Endothelial cell of umbilical vein (primary cell): ENCODE results near the gene CACNA1S. TPM values are rescaled to one million over a fixed set of nuclear protein-coding genes. Genes with fewer than 3 reads are reported as not detected.

ENCODE experiments used
- BruUV-seq: library from RNA; stranded (reverse); fragments of 400-500 nt; replicated peaks from 2 replicates; lab custom pipeline; 2021; lab: Mats Ljungman, UMichigan
- CTCF ChIA-PET: fragments of 300-600, 350-600 bp; sonication (Branson Sonifier 250); formaldehyde crosslinking; loops from one replicate; lab custom pipeline; 2021; ENCODE audit warnings: antibody characterized with exemption, inconsistent platforms; lab: Charles Lee
- POLR2A ChIA-PET: fragments of 300-600, 350-600 bp; sonication (Branson Sonifier 250); formaldehyde crosslinking; loops from one replicate; lab custom pipeline; 2021; ENCODE audit warnings: antibody characterized with exemption, inconsistent platforms; lab: Charles Lee
- DNase-seq: peaks from one replicate; pipeline ENCODE4 v3.0.0-alpha.2; 2011; ENCODE audit warnings: low read depth, low spot score
- FAIRE-seq: peaks from 2 replicates; lab custom pipeline; 2011; peaks lifted over from hg19 to GRCh38; lab: Jason Lieb, UNC
- H2AFZ ChIP-seq: 2 replicates; pipeline ENCODE4 v1.6.0; 2012; ENCODE audit warnings: low read depth, low read length, control low read depth, inconsistent platforms
- H3K27ac ChIP-seq: 2 replicates; pipeline ENCODE4 v1.5.1; 2011; ENCODE audit warnings: low read depth, mild to moderate bottlenecking, control low read depth, low read length, moderate library complexity; ENCODE audit not compliant: insufficient read depth
- H3K27me3 ChIP-seq, 2 experiments: 2 replicates each; pipeline versions ENCODE4 v1.6.0 to v1.6.1; 2011; ENCODE audit warnings: low read length in 2 of 2, mixed read lengths in 1 of 2; ENCODE audit not compliant: control insufficient read depth in 2 of 2, insufficient read depth in 2 of 2
- H3K36me3 ChIP-seq, 2 experiments: 2 replicates in 1 of 2; 3 replicates in 1 of 2; pipeline ENCODE4 v1.5.1; 2011; ENCODE audit warnings: low read length in 2 of 2, mild to moderate bottlenecking in 1 of 2, moderate library complexity in 1 of 2; ENCODE audit not compliant: control insufficient read depth in 2 of 2, insufficient read depth in 2 of 2; ENCODE audit errors: extremely low read depth in 1 of 2
- H3K4me1 ChIP-seq: 3 replicates; pipeline ENCODE4 v1.5.1; 2011; ENCODE audit warnings: mild to moderate bottlenecking, low read length; ENCODE audit not compliant: control insufficient read depth, insufficient read depth; ENCODE audit errors: extremely low read depth
- H3K4me2 ChIP-seq: 2 replicates; pipeline ENCODE4 v1.6.1; 2011; ENCODE audit warnings: low read length, control low read depth, mixed read lengths; ENCODE audit not compliant: insufficient read depth
- H3K4me3 ChIP-seq, 3 experiments: fragments of 200-600 bp in 1 of 3; sonication (generic), shearing (Covaris generic) in 1 of 3; replicated peaks in 1 of 3; 2 replicates each; pipeline ENCODE4 v1.5.1; 2011 to 2016; ENCODE audit warnings: control low read depth in 3 of 3, low read length in 3 of 3, mild to moderate bottlenecking in 2 of 3, inconsistent platforms in 1 of 3, low read depth in 1 of 3, moderate library complexity in 1 of 3; ENCODE audit not compliant: insufficient read depth in 1 of 3
- H3K79me2 ChIP-seq: 2 replicates; pipeline ENCODE4 v1.6.0; 2012; ENCODE audit warnings: low read length, inconsistent platforms; ENCODE audit not compliant: control insufficient read depth, insufficient read depth
- H3K9ac ChIP-seq: replicated peaks from 2 replicates; pipeline ENCODE3; 2011; ENCODE audit warnings: low read length, control low read depth; ENCODE audit not compliant: insufficient read depth; ENCODE audit errors: extremely low read depth
- H3K9me1 ChIP-seq: replicated peaks from 3 replicates; pipeline ENCODE4 v1.6.0; 2011; ENCODE audit warnings: mild to moderate bottlenecking, low read length; ENCODE audit not compliant: control insufficient read depth, insufficient read depth; ENCODE audit errors: extremely low read depth
- H3K9me3 ChIP-seq: replicated peaks from 2 replicates; pipeline ENCODE4 v1.5.1; 2012; ENCODE audit warnings: low read length, inconsistent platforms; ENCODE audit not compliant: control insufficient read depth, insufficient read depth
- H4K20me1 ChIP-seq: replicated peaks from 2 replicates; pipeline ENCODE3; 2011; ENCODE audit warnings: mild to moderate bottlenecking, low read length; ENCODE audit not compliant: control insufficient read depth, insufficient read depth; ENCODE audit errors: extremely low read depth
- CTCF ChIP-seq, 2 donors: IDR thresholded peaks; 1 replicate in 1 of 2; 2 replicates in 1 of 2; pipeline ENCODE4 v1.5.1; 2011; ENCODE audit warnings: low read length in 2 of 2, mild to moderate bottlenecking in 2 of 2, moderate library complexity in 2 of 2, control low read depth in 1 of 2, inconsistent platforms in 1 of 2, low read depth in 1 of 2; ENCODE audit not compliant: insufficient read depth in 1 of 2; ENCODE audit errors: extremely low read depth in 1 of 2
- EZH2 ChIP-seq: IDR thresholded peaks from 2 replicates; pipeline ENCODE4 v1.6.1; 2012; ENCODE audit warnings: borderline replicate concordance, low read depth, mild to moderate bottlenecking, moderate library complexity, low read length, inconsistent platforms; ENCODE audit not compliant: severe bottlenecking
- FOS ChIP-seq: IDR thresholded peaks from 2 replicates; pipeline ENCODE4 v1.6.1; 2011; ENCODE audit warnings: mild to moderate bottlenecking, low read length, moderate library complexity, borderline replicate concordance; ENCODE audit not compliant: insufficient read depth
- GATA2 ChIP-seq: IDR thresholded peaks from 2 replicates; pipeline ENCODE4 v1.7.0; 2011; ENCODE audit warnings: low read depth, mild to moderate bottlenecking, moderate library complexity, mixed read lengths, low read length; ENCODE audit not compliant: insufficient read length, insufficient read depth
- JUN ChIP-seq: IDR thresholded peaks from 2 replicates; pipeline ENCODE4 v1.6.1; 2011; ENCODE audit warnings: borderline replicate concordance, low read depth; ENCODE audit not compliant: insufficient read length, insufficient read depth
- MAX ChIP-seq: IDR thresholded peaks from 2 replicates; pipeline ENCODE4 v1.6.1; 2011; ENCODE audit not compliant: insufficient read depth, insufficient read length
- MYC ChIP-seq: IDR thresholded peaks from one replicate; pipeline ENCODE4 v1.6.1; 2011; ENCODE audit warnings: mild to moderate bottlenecking, low read depth, low read length
- POLR2A ChIP-seq: IDR thresholded peaks from 2 replicates; pipeline ENCODE4 v1.6.1; 2012; ENCODE audit warnings: low read depth, mild to moderate bottlenecking, control low read depth, low read length
- POLR2AphosphoS5 ChIP-seq: IDR thresholded peaks from 2 replicates; pipeline ENCODE4 v1.6.1; 2012; ENCODE audit warnings: low read depth, mild to moderate bottlenecking, control low read depth, low read length, moderate library complexity; ENCODE audit not compliant: insufficient read depth
- dilution Hi-C: fragments of 300-500 bp; cut with MboI; formaldehyde crosslinking; loops from one replicate; pipeline ENCODE4 v1.15.0; 2019; ENCODE audit warnings: low sequenced_read_pairs; ENCODE audit not compliant: extremely low pct_ligation_motif_present
- intact Hi-C: fragments of 100-400 bp; cut with micrococcal nuclease; formaldehyde crosslinking; loops from one replicate; pipeline ENCODE4 v1.10.0; 2022
- polyA plus RNA-seq, 4 experiments: library from polyadenylated mRNA; depleted of rRNA in 3 of 4; stranded (reverse) in 3 of 4; unstranded in 1 of 4; fragments of >200 nt; gene quantifications; 2 replicates each; pipeline versions ENCODE4 v1.2.1 to v1.2.3, GENCODE V29; 2011 to 2012; ENCODE audit warnings: missing spikeins in 1 of 4
- total RNA-seq: library from RNA; stranded (reverse); gene quantifications from 2 replicates; pipeline ENCODE4 v1.2.3, GENCODE V29; 2021

Gene CACNA1S
- total and polyA plus RNA-seq, 2 donors (not counting 3 experiments of a cell fraction or from before 2014, with no cell fraction given): not detected

- ChIA-PET CTCF (interaction anchor here (1.2 to 1.4 kb wide), 2 partner anchors 8 to 11 kb away, joined by 3 to 7 read pairs; no protein-coding TSS in a partner anchor), POLR2A (no interaction called here)
- BruUV-seq: no TSS peak
- H3K36me3 ChIP-seq: no peaks in the 10 kb centered on the region
- no peaks in the 10 kb centered on the region for H4K20me1 ChIP-seq
- peaks cover 17 to 18% of the 10 kb centered on the region in 2 experiments for H3K27me3 ChIP-seq
- H3K79me2 ChIP-seq: no peaks in the 10 kb centered on the region
- DNase-seq: no peak
- FAIRE-seq: no peak
- H3K9me1 ChIP-seq: no peaks in the 10 kb centered on the region
- no peak overlapping the region for H3K4me2 ChIP-seq
- H3K9me3 ChIP-seq: no peaks in the 10 kb centered on the region
- H3K4me3 ChIP-seq: no peak overlapping the region
- intact Hi-C loops (no loop called here), dilution Hi-C loops (no loop called here)
- no peak overlapping the region for H2AFZ ChIP-seq
- H3K4me1 ChIP-seq: no peaks in the 10 kb centered on the region
- TF ChIP-seq POLR2AphosphoS5 (no peak), MAX (no peak), POLR2A (no peak), GATA2 (no peak), JUN (no peak), EZH2 (no peak), MYC (no peak), CTCF (IDR thresholded peaks at IDR 0.05; ENCODE audit: extremely low read depth in 1 of 2, insufficient read depth in 1 of 2, low read depth in 1 of 2, low read length in 2 of 2) (no peak), FOS (no peak)
- no peak overlapping the region for H3K27ac ChIP-seq
- no peak overlapping the region for H3K9ac ChIP-seq
Observed at GRCh38 chr1:201127755-201128455, 15.7 kb upstream of the CACNA1S start.
